H1 (cell line): ENCODE measurements around the gene INPP5A. TPM values are rescaled to one million over a fixed set of nuclear protein-coding genes. Genes with fewer than 3 reads are reported as not detected.
A peak's percentile ranks its signal among the peaks of the same experiment; 100 is the strongest.

ENCODE experiments used
- CTCF ChIA-PET: fragments of 300-600 bp; sonication (Branson Sonifier 250); formaldehyde crosslinking; loops from one replicate; lab custom pipeline; 2021; ENCODE audit not compliant: partially characterized antibody; lab: Charles Lee
- POLR2A ChIA-PET: fragments of 300-600 bp; sonication (Branson Sonifier 250); formaldehyde crosslinking; loops from one replicate; lab custom pipeline; 2021; ENCODE audit warnings: inconsistent platforms; ENCODE audit not compliant: partially characterized antibody; lab: Charles Lee
- DNase-seq, 2 experiments: peaks; one replicate each; pipeline versions ENCODE4 v3.0.0 to v3.0.0-alpha.2; 2010 to 2022; ENCODE audit warnings: low spot score in 2 of 2, low read depth in 1 of 2, mixed read lengths in 1 of 2
- FAIRE-seq: peaks from 2 replicates; lab custom pipeline; 2011; peaks lifted over from hg19 to GRCh38; lab: Jason Lieb, UNC
- H2AFZ ChIP-seq: 2 replicates; pipeline ENCODE4 v1.8.1; 2012; ENCODE audit warnings: low read length, inconsistent platforms
- H2AK5ac ChIP-seq: 2 replicates; pipeline ENCODE4 v1.6.1; 2013; ENCODE audit warnings: low read depth, low read length
- H2BK120ac ChIP-seq: replicated peaks from 2 replicates; pipeline ENCODE3; 2013; ENCODE audit warnings: low read depth, low read length, inconsistent platforms
- H2BK12ac ChIP-seq: 2 replicates; pipeline ENCODE4 v1.6.1; 2013; ENCODE audit warnings: low read depth, low read length
- H2BK15ac ChIP-seq: 2 replicates; pipeline ENCODE4 v1.6.1; 2013; ENCODE audit warnings: low read length
- H2BK20ac ChIP-seq: 2 replicates; pipeline ENCODE4 v1.6.1; 2013; ENCODE audit warnings: low read length
- H2BK5ac ChIP-seq: 2 replicates; pipeline ENCODE4 v1.6.1; 2013; ENCODE audit warnings: low read depth, low read length
- H3K14ac ChIP-seq: 2 replicates; pipeline ENCODE4 v1.6.1; 2013; ENCODE audit warnings: inconsistent platforms; ENCODE audit not compliant: insufficient read length
- H3K18ac ChIP-seq: 2 replicates; pipeline ENCODE4 v1.6.1; 2013; ENCODE audit warnings: low read length; ENCODE audit errors: extremely low read depth
- H3K23ac ChIP-seq: 2 replicates; pipeline ENCODE4 v1.6.1; 2013; ENCODE audit warnings: inconsistent platforms; ENCODE audit not compliant: insufficient read length
- H3K23me2 ChIP-seq: 2 replicates; pipeline ENCODE4 v1.6.1; 2013; ENCODE audit warnings: low read depth, low read length
- H3K27ac ChIP-seq: 2 replicates; pipeline ENCODE4 v1.6.1; 2011; ENCODE audit warnings: low read depth, low read length, inconsistent platforms
- H3K27me3 ChIP-seq, 4 experiments: replicated peaks in 1 of 4; 1 replicate in 1 of 4; 2 replicates in 3 of 4; pipeline versions ENCODE4 v1.6.1 to v1.8.1; 2011 to 2013; ENCODE audit warnings: low read length in 3 of 4, mild to moderate bottlenecking in 3 of 4, inconsistent platforms in 2 of 4, mixed read lengths in 2 of 4, moderate library complexity in 1 of 4; ENCODE audit not compliant: control insufficient read depth in 3 of 4, insufficient read depth in 3 of 4; ENCODE audit errors: extremely low read depth in 1 of 4
- H3K36me3 ChIP-seq, 4 experiments: 2 replicates each; pipeline versions ENCODE4 v1.6.1 to v1.8.1; 2011 to 2013; ENCODE audit warnings: mild to moderate bottlenecking in 4 of 4, low read length in 3 of 4, moderate library complexity in 2 of 4, control low read depth in 1 of 4, inconsistent platforms in 1 of 4; ENCODE audit not compliant: insufficient read depth in 4 of 4, control insufficient read depth in 2 of 4
- H3K4ac ChIP-seq: replicated peaks from 2 replicates; pipeline ENCODE3; 2013; ENCODE audit warnings: low read length, low read depth, mixed read lengths, inconsistent platforms; ENCODE audit not compliant: insufficient read length
- H3K4me1 ChIP-seq, 4 experiments: replicated peaks in 1 of 4; 1 replicate in 1 of 4; 2 replicates in 3 of 4; pipeline versions ENCODE4 v1.6.1 to v1.8.1; 2011 to 2013; ENCODE audit warnings: low read length in 3 of 4, inconsistent platforms in 2 of 4, mixed read lengths in 1 of 4; ENCODE audit not compliant: insufficient read depth in 4 of 4, control insufficient read depth in 3 of 4
- H3K4me2 ChIP-seq, 2 experiments: 2 replicates each; pipeline versions ENCODE4 v1.6.1 to v1.8.1; 2011 to 2013; ENCODE audit warnings: low read depth in 2 of 2, low read length in 2 of 2, control low read depth in 1 of 2, inconsistent platforms in 1 of 2, mild to moderate bottlenecking in 1 of 2; ENCODE audit not compliant: insufficient read depth in 1 of 2
- H3K4me3 ChIP-seq, 4 experiments: fragments of 200-600, 300-600 bp in 1 of 4; sonication (generic), shearing (Covaris generic), sonication (Bioruptor Twin) in 1 of 4; 2 replicates each; pipeline versions ENCODE4 v1.5.1 to v1.8.1; 2011 to 2016; ENCODE audit warnings: low read length in 4 of 4, low read depth in 3 of 4, control low read depth in 2 of 4, inconsistent platforms in 2 of 4, mild to moderate bottlenecking in 2 of 4, mixed read lengths in 1 of 4, moderate library complexity in 1 of 4; ENCODE audit not compliant: insufficient read depth in 2 of 4; ENCODE audit errors: extremely low read depth in 1 of 4
- H3K56ac ChIP-seq: replicated peaks from 2 replicates; pipeline ENCODE3; 2013; ENCODE audit warnings: low read depth, mild to moderate bottlenecking, mixed read lengths, low read length, inconsistent platforms; ENCODE audit not compliant: insufficient read length
- H3K79me1 ChIP-seq: 2 replicates; pipeline ENCODE4 v1.6.1; 2013; ENCODE audit warnings: low read depth, low read length, control low read depth
- H3K79me2 ChIP-seq, 2 experiments: 2 replicates each; pipeline versions ENCODE4 v1.6.1 to v1.8.1; 2012 to 2013; ENCODE audit warnings: low read length in 2 of 2, mild to moderate bottlenecking in 2 of 2, inconsistent platforms in 1 of 2; ENCODE audit not compliant: insufficient read depth in 2 of 2, control insufficient read depth in 1 of 2
- H3K9ac ChIP-seq, 4 experiments: replicated peaks in 1 of 4; 1 replicate in 1 of 4; 2 replicates in 3 of 4; pipeline versions ENCODE4 v1.6.1 to v1.8.1; 2011 to 2013; ENCODE audit warnings: low read depth in 3 of 4, low read length in 3 of 4, control low read depth in 2 of 4, mild to moderate bottlenecking in 2 of 4, moderate library complexity in 2 of 4, inconsistent platforms in 1 of 4; ENCODE audit errors: extremely low read depth in 1 of 4
- H3K9me3 ChIP-seq, 2 experiments: 2 replicates each; pipeline versions ENCODE4 v1.6.1 to v1.8.1; 2012 to 2013; ENCODE audit warnings: mild to moderate bottlenecking in 2 of 2, moderate library complexity in 2 of 2, control low read depth in 1 of 2, inconsistent platforms in 1 of 2, low read depth in 1 of 2, low read length in 1 of 2, mixed read lengths in 1 of 2; ENCODE audit not compliant: insufficient read depth in 2 of 2
- H4K20me1 ChIP-seq, 2 experiments: replicated peaks in 1 of 2; 2 replicates each; pipeline versions ENCODE3 to v1.8.1; 2011 to 2013; ENCODE audit warnings: inconsistent platforms in 2 of 2, low read length in 2 of 2, mild to moderate bottlenecking in 1 of 2; ENCODE audit not compliant: insufficient read depth in 2 of 2, control insufficient read depth in 1 of 2
- H4K5ac ChIP-seq: 2 replicates; pipeline ENCODE4 v1.6.1; 2013; ENCODE audit warnings: low read length, low read depth, mixed read lengths, inconsistent platforms; ENCODE audit not compliant: insufficient read length
- H4K8ac ChIP-seq: 2 replicates; pipeline ENCODE4 v1.8.0; 2013; ENCODE audit warnings: mild to moderate bottlenecking, moderate library complexity, low read length, inconsistent platforms; ENCODE audit not compliant: insufficient read depth; ENCODE audit errors: extremely low read depth
- H4K91ac ChIP-seq: replicated peaks from 2 replicates; pipeline ENCODE3; 2013; ENCODE audit warnings: low read length, mixed read lengths, inconsistent platforms; ENCODE audit not compliant: insufficient read length
- CBX8 ChIP-seq: fragments of 300-800, 300-1000 bp; sonication (generic); IDR thresholded peaks from 2 replicates; pipeline ENCODE4 v1.7.1; 2016; ENCODE audit warnings: low read depth, low read length, borderline replicate concordance
- EGR1 ChIP-seq: IDR thresholded peaks from 2 replicates; pipeline ENCODE4 v1.6.1; 2011; ENCODE audit warnings: low read depth, low read length, borderline replicate concordance
- POLR2AphosphoS5 ChIP-seq: IDR thresholded peaks from 2 replicates; pipeline ENCODE4 v1.6.1; 2011; ENCODE audit warnings: low read depth, low read length
- SIN3A ChIP-seq, 2 experiments: IDR thresholded peaks in 1 of 2; conservative IDR thresholded peaks in 1 of 2; 2 replicates each; pipeline ENCODE4 v1.6.1; 2011 to 2012; ENCODE audit warnings: low read length in 2 of 2, improper control_type of control experiment in 1 of 2, low read depth in 1 of 2, mild to moderate bottlenecking in 1 of 2
- SIRT6 ChIP-seq: IDR thresholded peaks from one replicate; pipeline ENCODE4 v1.7.1; 2012; ENCODE audit warnings: low read length, inconsistent platforms
- SIX5 ChIP-seq: IDR thresholded peaks from 2 replicates; pipeline ENCODE4 v1.6.1; 2011; ENCODE audit warnings: mild to moderate bottlenecking, low read depth, low read length
- TEAD4 ChIP-seq: IDR thresholded peaks from 2 replicates; pipeline ENCODE4 v1.6.1; 2012; ENCODE audit warnings: low read depth, low read length, inconsistent platforms, mixed read lengths
- WGBS, 2 experiments: shearing (Covaris generic) in 1 of 2; methylation state at CpG; one replicate each; pipeline versions ENCODE4 v1.1.6 to v1.1.7; 2013 to 2015; ENCODE audit warnings: low lambda C conversion rate in 2 of 2, mixed read lengths in 2 of 2, inconsistent platforms in 1 of 2, low coverage in 1 of 2, missing lambda C conversion rate in 1 of 2; ENCODE audit not compliant: insufficient replicate concordance in 2 of 2, insufficient coverage in 1 of 2, insufficient read length in 1 of 2; ENCODE audit errors: extremely low coverage in 1 of 2, missing lambda C conversion rate in 1 of 2; 5-methylcytosine and 5-hydroxymethylcytosine counted together
- polyA plus RNA-seq, 7 experiments: library from polyadenylated mRNA; depleted of rRNA in 3 of 7; stranded (reverse) in 5 of 7; unstranded in 2 of 7; fragments of >200 nt in 5 of 7; fragments of 200-250 nt in 2 of 7; gene quantifications; 1 replicate in 5 of 7; 2 replicates in 1 of 7; 4 replicates in 1 of 7; pipeline versions ENCODE4 v1.2.1 to v1.2.3, GENCODE V29; 2011 to 2013; ENCODE audit warnings: missing spikeins in 2 of 7, mixed read lengths in 2 of 7
- total RNA-seq: library from RNA; stranded (reverse); fragmentation: NEBNext Ultra II Directional; extraction: Animal tissue kit (Norgen Biotek cat#: 25700); gene quantifications from 2 replicates; pipeline ENCODE4 v1.2.1, GENCODE V29; 2021
- TF ChIP-seq, protein P1 (sequence below): IDR thresholded peaks from 2 replicates; pipeline ENCODE4 v1.6.1; 2012; ENCODE audit warnings: low read length, inconsistent platforms

INPP5A gene
- total and polyA plus RNA-seq, 2 of the 8 experiments (the other 6 are each of a cell fraction or from before 2014, with no cell fraction given): 19.7 to 27.5 TPM

DNA sequence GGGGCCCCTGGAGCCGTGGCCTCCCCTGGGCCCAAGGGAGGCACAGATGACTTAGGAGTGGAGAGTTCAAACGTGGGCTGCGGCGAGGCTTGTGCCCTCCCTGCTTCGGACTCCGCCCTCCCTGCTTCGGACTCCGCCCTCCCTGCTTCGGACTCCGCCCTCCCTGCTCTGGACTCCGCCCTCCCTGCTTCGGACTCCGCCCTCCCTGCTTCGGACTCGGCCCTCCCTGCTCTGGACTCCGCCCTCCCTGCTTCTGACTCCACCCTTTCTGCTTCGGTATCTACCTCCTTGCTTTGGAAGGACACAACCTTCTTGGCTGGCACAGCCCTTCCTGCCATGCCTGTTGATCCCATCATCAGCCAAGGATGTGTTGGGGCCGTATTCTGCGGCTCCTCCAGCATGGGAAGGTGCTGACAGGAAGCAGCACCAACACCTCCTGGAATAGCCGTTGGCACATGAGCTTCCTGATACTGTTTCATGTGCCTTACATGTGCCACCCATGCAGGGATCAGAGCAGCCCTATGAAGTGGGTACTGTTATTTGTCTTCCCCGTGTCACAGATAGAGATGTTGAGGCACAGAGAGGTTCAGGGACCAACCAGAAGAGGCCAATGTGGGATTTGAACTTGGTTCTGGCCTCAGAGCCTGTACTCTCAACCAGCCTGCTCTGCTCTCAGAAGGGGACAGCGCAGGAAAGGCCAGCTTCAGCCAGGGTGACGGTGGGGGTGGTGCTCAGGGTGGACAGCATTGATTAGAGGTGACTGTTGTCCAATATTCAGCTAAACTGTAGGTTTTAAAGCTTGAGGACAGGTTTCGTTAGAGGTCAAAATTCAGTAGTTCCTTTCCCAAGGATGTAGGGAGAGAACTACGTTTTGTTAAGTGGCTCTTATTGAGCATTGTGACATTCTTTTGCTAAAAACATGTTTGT lies 133.9 kb downstream of the INPP5A start:
- no peak overlapping the region for H2BK5ac ChIP-seq
- ChIA-PET CTCF (no interaction called here), POLR2A (no interaction called here)
- H2BK12ac ChIP-seq: no peak overlapping the region
- no peaks in the 10 kb centered on the region for H3K79me1 ChIP-seq
- H4K20me1 ChIP-seq: no peaks in the 10 kb centered on the region
- FAIRE-seq: no peak
- no peak overlapping the region for H3K4me3 ChIP-seq
- peak overlapping the region; percentile 19; the same call in 1 of the 2 replicates for H4K8ac ChIP-seq
- no peak overlapping the region for H2AFZ ChIP-seq
- no peaks in the 10 kb centered on the region for H3K27me3 ChIP-seq
- H3K23me2 ChIP-seq: no peaks in the 10 kb centered on the region
- no peak overlapping the region for H4K91ac ChIP-seq
- no peak overlapping the region for H3K4ac ChIP-seq
- no peak for DNase-seq
- H3K14ac ChIP-seq: no peak overlapping the region
- no peak overlapping the region for H3K23ac ChIP-seq
- no peak overlapping the region for H2AK5ac ChIP-seq
- H3K4me1 ChIP-seq: no peaks in the 10 kb centered on the region; a peak in 1 of 7 replicates
- no peak overlapping the region for H2BK120ac ChIP-seq
- no peak overlapping the region for H3K9ac ChIP-seq
- no peaks in the 10 kb centered on the region for H3K36me3 ChIP-seq
- H2BK20ac ChIP-seq: no peak overlapping the region
- H3K18ac ChIP-seq: no peak overlapping the region
- H3K9me3 ChIP-seq: no peaks in the 10 kb centered on the region
- H4K5ac ChIP-seq: no peak overlapping the region
- H3K4me2 ChIP-seq: no peak overlapping the region
- no peak overlapping the region for H3K27ac ChIP-seq
- H3K56ac ChIP-seq: no peak overlapping the region
- 87% methylated on average over 17 of the region's 25 CpGs; no CpG with 5 or more reads in 1 of the 2 experiments for WGBS, 2 experiments
- TF ChIP-seq SIN3A (conservative IDR thresholded peaks at IDR 0.05 in 1 of 2, IDR thresholded peaks at IDR 0.05 in 1 of 2; ENCODE audit: low read depth in 1 of 2, low read length in 2 of 2) (no peak), CBX8 (no peak), SIX5 (no peak), POLR2AphosphoS5 (no peak), TEAD4 (no peak), EGR1 (no peak), SIRT6 (no peak)
- TF ChIP-seq, protein P1, sequence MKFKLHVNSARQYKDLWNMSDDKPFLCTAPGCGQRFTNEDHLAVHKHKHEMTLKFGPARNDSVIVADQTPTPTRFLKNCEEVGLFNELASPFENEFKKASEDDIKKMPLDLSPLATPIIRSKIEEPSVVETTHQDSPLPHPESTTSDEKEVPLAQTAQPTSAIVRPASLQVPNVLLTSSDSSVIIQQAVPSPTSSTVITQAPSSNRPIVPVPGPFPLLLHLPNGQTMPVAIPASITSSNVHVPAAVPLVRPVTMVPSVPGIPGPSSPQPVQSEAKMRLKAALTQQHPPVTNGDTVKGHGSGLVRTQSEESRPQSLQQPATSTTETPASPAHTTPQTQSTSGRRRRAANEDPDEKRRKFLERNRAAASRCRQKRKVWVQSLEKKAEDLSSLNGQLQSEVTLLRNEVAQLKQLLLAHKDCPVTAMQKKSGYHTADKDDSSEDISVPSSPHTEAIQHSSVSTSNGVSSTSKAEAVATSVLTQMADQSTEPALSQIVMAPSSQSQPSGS: no peak
- no peaks in the 10 kb centered on the region for H3K79me2 ChIP-seq
- H2BK15ac ChIP-seq: no peak overlapping the region
